ENCODE measurements around the gene VMP1. TPM values are rescaled to one million over a fixed set of nuclear protein-coding genes. Genes with fewer than 3 reads are reported as not detected.
"Not testable (repeated sequence)": the region's sequence is repeated elsewhere in the genome, so short reads cannot be mapped to it uniquely, and the experiment has no call there.

VMP1 gene
- total RNA-seq, 4 donors from 2014 or later = 48.3 to 108 (median 72.4) TPM

GRCh38 chr17:59802160-59802559, 94.7 kb downstream of the VMP1 start:
- no peak for DNase-seq (ENCODE audit: low spot score in 2 of 2)
- H3K27me3 ChIP-seq = no peaks in the 10 kb centered on the region
- no peaks in the 10 kb centered on the region for H3K36me3 ChIP-seq
- WGBS = 98% methylated on average over 5 of the region's 5 CpGs
- H3K4me3 ChIP-seq = no peak overlapping the region
- TF ChIP-seq POLR2A (IDR thresholded peaks at IDR 0.05) = no peak
- no peak for TF ChIP-seq CTCF (IDR thresholded peaks at IDR 0.05)
- TF ChIP-seq EP300 (IDR thresholded peaks at IDR 0.05) = no peak
- no peak for TF ChIP-seq POLR2AphosphoS5 (IDR thresholded peaks at IDR 0.05)
- peaks cover 5% of the 10 kb centered on the region for H3K4me1 ChIP-seq
- no peaks in the 10 kb centered on the region for H3K9me3 ChIP-seq
- no peak overlapping the region for H3K27ac ChIP-seq

- H3K36me3 ChIP-seq = no peaks in the 10 kb centered on the region
- no peak for DNase-seq (ENCODE audit: low spot score in 2 of 2)
- 63% methylated on average over 6 of the region's 6 CpGs for WGBS
- H3K4me3 ChIP-seq = peak overlapping the region; percentile 20
- TF ChIP-seq POLR2AphosphoS5 (IDR thresholded peaks at IDR 0.05) (no peak), CTCF (IDR thresholded peaks at IDR 0.05) (no peak), POLR2A (IDR thresholded peaks at IDR 0.05) (no peak), EP300 (IDR thresholded peaks at IDR 0.05) (no peak)
- H3K27me3 ChIP-seq = no peaks in the 10 kb centered on the region
- H3K4me1 ChIP-seq = peaks cover 5% of the 10 kb centered on the region
- H3K27ac ChIP-seq = peak overlapping the region; percentile 69
- H3K9me3 ChIP-seq = no peaks in the 10 kb centered on the region
These were observed 97.5 kb downstream of the VMP1 start for GRCh38 chr17:59804901-59805465.

- not testable (repeated sequence) for H3K27me3 ChIP-seq; H3K36me3 ChIP-seq; DNase-seq (ENCODE audit: low spot score in 2 of 2); H3K27ac ChIP-seq; H3K4me3 ChIP-seq; H3K4me1 ChIP-seq; H3K9me3 ChIP-seq
- 88% methylated on average over 6 of the region's 6 CpGs for WGBS
These were observed 98.9 kb downstream of the VMP1 start for GRCh38 chr17:59806322-59806721.

GRCh38 chr17:59807892-59808509, 100.5 kb downstream of the VMP1 start:
- Histone ChIP-seq H3K4me1 (peaks cover 5% of the 10 kb centered on the region), H3K9me3 (no peaks in the 10 kb centered on the region), H3K4me3 (no peak overlapping the region), H3K36me3 (peaks cover 8% of the 10 kb centered on the region), H3K27me3 (no peaks in the 10 kb centered on the region), H3K27ac (peak overlapping the region; percentile 67)
- WGBS = 70% methylated on average over 4 of the region's 4 CpGs
- TF ChIP-seq POLR2AphosphoS5 (IDR thresholded peaks at IDR 0.05) (no peak), CTCF (IDR thresholded peaks at IDR 0.05) (no peak), POLR2A (IDR thresholded peaks at IDR 0.05) (no peak), EP300 (IDR thresholded peaks at IDR 0.05) (no peak)
- no peak for DNase-seq (ENCODE audit: low spot score in 2 of 2)

GRCh38 chr17:59810894-59811153, 103.4 kb downstream of the VMP1 start:
- no peak overlapping the region for H3K27ac ChIP-seq
- no peak overlapping the region for H3K4me3 ChIP-seq
- H3K9me3 ChIP-seq = no peaks in the 10 kb centered on the region
- no peaks in the 10 kb centered on the region for H3K4me1 ChIP-seq
- DNase-seq (ENCODE audit: low spot score in 2 of 2) = no peak
- TF ChIP-seq POLR2AphosphoS5 (IDR thresholded peaks at IDR 0.05) (no peak), CTCF (IDR thresholded peaks at IDR 0.05) (no peak), EP300 (IDR thresholded peaks at IDR 0.05) (no peak), POLR2A (IDR thresholded peaks at IDR 0.05) (no peak)
- 94% methylated on average over 1 of the region's 1 CpG for WGBS
- H3K36me3 ChIP-seq = peaks cover 8% of the 10 kb centered on the region
- no peaks in the 10 kb centered on the region for H3K27me3 ChIP-seq

GRCh38 chr17:59811209-59811608, 103.8 kb downstream of the VMP1 start:
- H3K4me3 ChIP-seq = no peak overlapping the region
- WGBS = 87% methylated on average over 1 of the region's 1 CpG
- no peak overlapping the region for H3K27ac ChIP-seq
- DNase-seq (ENCODE audit: low spot score in 2 of 2) = no peak
- H3K9me3 ChIP-seq = no peaks in the 10 kb centered on the region
- H3K4me1 ChIP-seq = peaks cover 3% of the 10 kb centered on the region
- H3K36me3 ChIP-seq = peaks cover 8% of the 10 kb centered on the region
- TF ChIP-seq POLR2A (IDR thresholded peaks at IDR 0.05) = no peak
- no peak for TF ChIP-seq POLR2AphosphoS5 (IDR thresholded peaks at IDR 0.05)
- TF ChIP-seq CTCF (IDR thresholded peaks at IDR 0.05) = no peak
- TF ChIP-seq EP300 (IDR thresholded peaks at IDR 0.05) = no peak
- H3K27me3 ChIP-seq = no peaks in the 10 kb centered on the region

All from suprapubic skin (tissue), 4 donors.